Neural cell (in vitro differentiated cells): ENCODE results near the gene MCM3AP. TPM values are rescaled to one million over a fixed set of nuclear protein-coding genes. Genes with fewer than 3 reads are reported as not detected.

Experiments
- H2AFZ ChIP-seq: fragments of 200-600, 300-800 bp; sonication (generic), shearing (Covaris generic); 2 replicates; pipeline ENCODE4 v1.6.0; 2014; ENCODE audit warnings: low read depth, mild to moderate bottlenecking, antibody characterized with exemption, low read length, moderate library complexity
- H3F3A ChIP-seq: fragments of 200-600 bp; shearing (Covaris generic); 2 replicates; pipeline ENCODE4 v1.6.1; 2016; ENCODE audit warnings: mild to moderate bottlenecking, moderate library complexity, mixed read lengths, antibody characterized with exemption, low read length; ENCODE audit not compliant: insufficient read depth, poor library complexity, severe bottlenecking
- H3K27ac ChIP-seq: fragments of 200-600, 300-800 bp; sonication (generic), shearing (Covaris generic); 2 replicates; pipeline ENCODE4 v1.5.1; 2014; ENCODE audit warnings: mild to moderate bottlenecking, low read length, moderate library complexity
- H3K27me3 ChIP-seq: fragments of 300-800, 200-600 bp; sonication (generic), shearing (Covaris generic); 2 replicates; pipeline ENCODE4 v1.6.0; 2014; ENCODE audit warnings: mild to moderate bottlenecking, low read depth, low read length, moderate library complexity; ENCODE audit not compliant: insufficient read depth
- H3K36me3 ChIP-seq: fragments of 300-800, 200-600 bp; sonication (generic), shearing (Covaris generic); 2 replicates; pipeline ENCODE4 v1.5.1; 2014; ENCODE audit warnings: mild to moderate bottlenecking, antibody characterized with exemption, low read length, moderate library complexity; ENCODE audit not compliant: insufficient read depth
- H3K4me2 ChIP-seq: fragments of 300-800, 200-600 bp; sonication (generic), shearing (Covaris generic); 2 replicates; pipeline ENCODE4 v1.6.0; 2014; ENCODE audit warnings: mild to moderate bottlenecking, low read length
- H3K4me3 ChIP-seq: fragments of 300-800, 200-600 bp; sonication (generic), shearing (Covaris generic); 2 replicates; pipeline ENCODE4 v1.5.1; 2014; ENCODE audit warnings: mild to moderate bottlenecking, low read length, moderate library complexity
- H3K79me2 ChIP-seq: fragments of 200-600 bp; shearing (Covaris generic); replicated peaks from 2 replicates; pipeline ENCODE4 v1.6.0; 2014; ENCODE audit warnings: mild to moderate bottlenecking, low read length, moderate library complexity; ENCODE audit not compliant: insufficient read depth
- H3K9ac ChIP-seq: fragments of 300-800, 200-600 bp; sonication (generic), shearing (Covaris generic); 2 replicates; pipeline ENCODE4 v1.6.1; 2016; ENCODE audit warnings: mild to moderate bottlenecking, low read length, mixed read lengths
- H3K9me2 ChIP-seq: fragments of 200-600 bp; shearing (Covaris generic); 2 replicates; pipeline ENCODE4 v1.6.1; 2016; ENCODE audit warnings: mild to moderate bottlenecking, low read length, mixed read lengths; ENCODE audit not compliant: insufficient read depth
- H3K9me3 ChIP-seq: fragments of 200-600, 300-800 bp; sonication (generic), shearing (Covaris generic); 2 replicates; pipeline ENCODE4 v1.6.1; 2016; ENCODE audit warnings: mild to moderate bottlenecking, mixed run types, low read length, moderate library complexity, mixed read lengths
- H4K20me1 ChIP-seq: fragments of 200-600 bp; shearing (Covaris generic); 2 replicates; pipeline ENCODE4 v1.6.1; 2016; ENCODE audit warnings: mild to moderate bottlenecking, mixed run types; ENCODE audit not compliant: insufficient read depth
- EP300 ChIP-seq: fragments of 450-650 bp; conservative IDR thresholded peaks from 2 replicates; pipeline ENCODE4 v1.6.1; 2014; ENCODE audit warnings: antibody characterized with exemption, mild to moderate bottlenecking, moderate library complexity; ENCODE audit not compliant: poor library complexity, severe bottlenecking
- EZH2 ChIP-seq: fragments of 200-600, 300-800 bp; shearing (Covaris generic), sonication (generic); IDR thresholded peaks from 2 replicates; pipeline ENCODE4 v1.6.1; 2014; ENCODE audit warnings: antibody characterized with exemption, low read length, borderline replicate concordance, mild to moderate bottlenecking; ENCODE audit not compliant: insufficient read depth, poor library complexity, severe bottlenecking
- MXI1 ChIP-seq: fragments of 450-650 bp; conservative IDR thresholded peaks from 2 replicates; pipeline ENCODE4 v1.6.1; 2014; ENCODE audit warnings: antibody characterized with exemption, mild to moderate bottlenecking; ENCODE audit not compliant: poor library complexity, severe bottlenecking
- POLR2AphosphoS5 ChIP-seq: IDR thresholded peaks from 2 replicates; pipeline ENCODE4 v1.6.1; 2012
- RAD21 ChIP-seq: fragments of 450-650 bp; conservative IDR thresholded peaks from 2 replicates; pipeline ENCODE4 v1.6.1; 2014; ENCODE audit warnings: antibody characterized with exemption, mild to moderate bottlenecking, moderate library complexity
- REST ChIP-seq: IDR thresholded peaks from 2 replicates; pipeline ENCODE4 v1.6.1; 2012; ENCODE audit warnings: borderline replicate concordance
- SMC3 ChIP-seq: fragments of 450-650 bp; conservative IDR thresholded peaks from 2 replicates; pipeline ENCODE4 v1.6.1; 2014; ENCODE audit warnings: antibody characterized with exemption, mild to moderate bottlenecking, moderate library complexity; ENCODE audit not compliant: poor library complexity
- TAF1 ChIP-seq: IDR thresholded peaks from 2 replicates; pipeline ENCODE4 v1.6.1; 2012; ENCODE audit warnings: low read depth
- polyA plus RNA-seq: library from polyadenylated mRNA; depleted of rRNA; stranded (reverse); fragments of >200 nt; gene quantifications from 2 replicates; pipeline ENCODE4 v1.2.3, GENCODE V29; 2014
- TF ChIP-seq, protein P1 (sequence below): fragments of 450-650 bp; IDR thresholded peaks from 2 replicates; pipeline ENCODE4 v1.5.1; 2014; ENCODE audit warnings: antibody characterized with exemption, mild to moderate bottlenecking, moderate library complexity; ENCODE audit not compliant: poor library complexity, severe bottlenecking

Gene MCM3AP
- polyA plus RNA-seq, 1 donor from 2014 or later, result 74.2 TPM

DNA sequence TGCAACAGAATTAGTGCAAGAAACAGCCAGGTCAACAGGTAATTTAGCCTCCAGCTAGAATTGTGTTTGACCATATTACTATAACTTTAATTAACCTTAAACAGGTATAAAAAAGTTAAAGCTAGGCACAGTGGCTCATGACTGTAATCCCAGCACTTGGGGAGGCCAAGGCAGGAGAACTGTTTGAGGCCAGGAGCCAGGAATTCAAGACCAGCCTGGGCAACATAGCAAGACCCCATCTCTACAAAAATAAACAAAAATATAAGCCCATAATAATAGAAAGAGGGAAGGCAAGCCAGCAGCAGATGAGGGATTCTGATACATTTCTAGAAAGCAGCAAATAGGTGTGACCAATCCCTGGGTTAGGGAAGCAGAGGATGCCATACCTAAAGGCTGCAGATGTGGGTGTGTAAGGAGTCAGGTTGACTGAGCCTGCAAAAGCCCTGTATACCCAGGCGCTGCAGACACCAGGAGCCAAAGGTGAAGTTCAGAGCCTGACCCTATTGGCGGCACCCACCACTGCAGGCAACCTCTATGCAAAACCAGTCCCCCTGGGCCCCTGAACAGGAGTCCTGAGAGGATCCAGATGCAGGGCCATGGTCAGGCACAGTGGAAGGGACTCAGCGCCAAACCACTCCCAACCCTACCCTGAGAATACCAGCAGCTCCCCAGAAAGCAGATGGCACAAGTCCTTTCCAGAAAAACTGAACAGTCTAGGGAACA lies 37.6 kb downstream of the MCM3AP start:
- no peak overlapping the region for H2AFZ ChIP-seq
- H3K9me3 ChIP-seq, result no peaks in the 10 kb centered on the region
- TF ChIP-seq TAF1, result no peak
- TF ChIP-seq POLR2AphosphoS5, result no peak
- TF ChIP-seq MXI1, result no peak
- TF ChIP-seq EP300, result no peak
- TF ChIP-seq RAD21, result no peak
- TF ChIP-seq, protein P1, sequence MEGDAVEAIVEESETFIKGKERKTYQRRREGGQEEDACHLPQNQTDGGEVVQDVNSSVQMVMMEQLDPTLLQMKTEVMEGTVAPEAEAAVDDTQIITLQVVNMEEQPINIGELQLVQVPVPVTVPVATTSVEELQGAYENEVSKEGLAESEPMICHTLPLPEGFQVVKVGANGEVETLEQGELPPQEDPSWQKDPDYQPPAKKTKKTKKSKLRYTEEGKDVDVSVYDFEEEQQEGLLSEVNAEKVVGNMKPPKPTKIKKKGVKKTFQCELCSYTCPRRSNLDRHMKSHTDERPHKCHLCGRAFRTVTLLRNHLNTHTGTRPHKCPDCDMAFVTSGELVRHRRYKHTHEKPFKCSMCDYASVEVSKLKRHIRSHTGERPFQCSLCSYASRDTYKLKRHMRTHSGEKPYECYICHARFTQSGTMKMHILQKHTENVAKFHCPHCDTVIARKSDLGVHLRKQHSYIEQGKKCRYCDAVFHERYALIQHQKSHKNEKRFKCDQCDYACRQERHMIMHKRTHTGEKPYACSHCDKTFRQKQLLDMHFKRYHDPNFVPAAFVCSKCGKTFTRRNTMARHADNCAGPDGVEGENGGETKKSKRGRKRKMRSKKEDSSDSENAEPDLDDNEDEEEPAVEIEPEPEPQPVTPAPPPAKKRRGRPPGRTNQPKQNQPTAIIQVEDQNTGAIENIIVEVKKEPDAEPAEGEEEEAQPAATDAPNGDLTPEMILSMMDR, result no peak
- no peak for TF ChIP-seq SMC3
- TF ChIP-seq EZH2, result no peak
- TF ChIP-seq REST, result no peak
- H3K9me2 ChIP-seq, result no peaks in the 10 kb centered on the region
- peaks cover 11% of the 10 kb centered on the region for H3K36me3 ChIP-seq
- no peak overlapping the region for H3K4me3 ChIP-seq
- H3K4me2 ChIP-seq, result no peak overlapping the region
- no peak overlapping the region for H3K9ac ChIP-seq
- no peaks in the 10 kb centered on the region for H4K20me1 ChIP-seq
- H3K27me3 ChIP-seq, result no peaks in the 10 kb centered on the region
- H3F3A ChIP-seq, result no peaks in the 10 kb centered on the region
- H3K27ac ChIP-seq, result no peak overlapping the region
- no peaks in the 10 kb centered on the region for H3K79me2 ChIP-seq

DNA sequence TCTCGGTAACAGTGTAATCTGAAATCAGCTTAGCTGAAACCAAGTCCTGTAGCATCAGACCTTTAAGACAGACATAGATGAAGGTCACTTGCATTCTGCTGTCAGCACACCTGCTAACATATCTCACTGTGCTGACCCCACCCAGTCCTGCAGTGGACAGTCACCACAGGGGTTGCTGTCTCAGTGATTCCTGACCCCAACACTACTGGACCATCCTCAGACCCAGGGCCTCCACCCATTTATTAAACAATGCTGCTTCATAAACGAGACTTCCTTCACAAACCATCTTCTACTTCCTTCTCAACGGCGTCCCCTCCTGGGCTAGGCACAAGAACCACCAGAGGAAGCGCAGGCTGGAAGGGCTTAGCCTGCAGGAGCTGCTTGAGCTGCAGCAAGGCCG lies 39.1 kb downstream of the MCM3AP start:
- Histone ChIP-seq H3K27me3 (no peaks in the 10 kb centered on the region), H2AFZ (no peak overlapping the region), H3F3A (no peaks in the 10 kb centered on the region), H3K79me2 (no peaks in the 10 kb centered on the region), H3K36me3 (peaks cover 11% of the 10 kb centered on the region), H3K4me2 (no peak overlapping the region), H4K20me1 (no peaks in the 10 kb centered on the region), H3K9me2 (no peaks in the 10 kb centered on the region), H3K4me3 (no peak overlapping the region), H3K9ac (no peak overlapping the region), H3K9me3 (no peaks in the 10 kb centered on the region), H3K27ac (no peak overlapping the region)
- TF ChIP-seq EZH2 (no peak), MXI1 (no peak), RAD21 (no peak), REST (no peak), EP300 (no peak), POLR2AphosphoS5 (no peak), TAF1 (no peak), SMC3 (no peak)
- TF ChIP-seq, protein P1, result no peak
